ENCODE measurements around the gene CACNA2D2. TPM values are rescaled to one million over a fixed set of nuclear protein-coding genes. Genes with fewer than 3 reads are reported as not detected.

CACNA2D2 gene
- total RNA-seq, 1 experiment from 2014 or later, result 27.7 TPM

DNA sequence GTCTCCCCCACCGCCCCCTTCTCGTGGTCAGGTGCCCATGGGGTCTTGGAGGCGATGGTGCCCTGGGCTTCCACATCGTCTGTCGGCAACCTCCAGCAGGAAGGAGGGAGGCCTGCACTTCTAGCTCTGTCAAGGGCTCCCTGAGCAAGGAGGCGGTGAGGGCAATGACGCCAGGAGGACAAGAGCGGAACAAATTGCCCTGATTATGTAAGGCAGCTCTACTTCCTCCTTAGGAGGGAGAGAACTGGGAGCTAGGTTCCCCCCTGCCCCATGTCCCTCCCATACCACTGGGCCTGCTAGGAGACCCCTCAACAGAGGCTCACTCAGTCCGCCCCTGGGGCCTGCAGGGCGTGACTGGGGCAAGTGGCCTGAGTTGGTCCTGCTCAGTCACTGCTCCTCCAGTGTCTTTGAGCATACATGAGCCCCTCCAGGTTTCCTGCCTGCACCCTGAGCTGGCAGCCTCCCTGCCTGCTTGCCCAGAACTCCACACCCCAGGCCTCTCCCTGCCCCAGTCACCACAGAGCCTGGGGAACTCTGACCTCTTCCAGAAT lies 56.1 kb downstream of the CACNA2D2 start:
- no peak overlapping the region for H3K4me2 ChIP-seq (ENCODE audit: insufficient read depth, insufficient read length, low read length)
- H3K4me3 Mint-ChIP-seq, result no peak overlapping the region
- no peak overlapping the region for H2BK120ac ChIP-seq (ENCODE audit: low read depth, low read length, poor library complexity, severe bottlenecking)
- no peak overlapping the region for H3K27ac ChIP-seq (ENCODE audit: insufficient read length, low read depth, low read length)
- no peak overlapping the region for H2BK15ac ChIP-seq (ENCODE audit: low read depth, low read length)
- H2BK12ac ChIP-seq (ENCODE audit: insufficient read length, low read depth, low read length), result no peak overlapping the region
- no peaks in the 10 kb centered on the region for H3K36me3 Mint-ChIP-seq (ENCODE audit: insufficient read depth in 1 of 3, low read depth in 3 of 3)
- H3T11ph ChIP-seq (ENCODE audit: low read length), result no peak overlapping the region
- H2BK20ac ChIP-seq (ENCODE audit: low read depth, low read length, poor library complexity, severe bottlenecking), result no peak overlapping the region
- H3K27me3 Mint-ChIP-seq (ENCODE audit: low read depth), result no peaks in the 10 kb centered on the region
- TF ChIP-seq, protein P1, sequence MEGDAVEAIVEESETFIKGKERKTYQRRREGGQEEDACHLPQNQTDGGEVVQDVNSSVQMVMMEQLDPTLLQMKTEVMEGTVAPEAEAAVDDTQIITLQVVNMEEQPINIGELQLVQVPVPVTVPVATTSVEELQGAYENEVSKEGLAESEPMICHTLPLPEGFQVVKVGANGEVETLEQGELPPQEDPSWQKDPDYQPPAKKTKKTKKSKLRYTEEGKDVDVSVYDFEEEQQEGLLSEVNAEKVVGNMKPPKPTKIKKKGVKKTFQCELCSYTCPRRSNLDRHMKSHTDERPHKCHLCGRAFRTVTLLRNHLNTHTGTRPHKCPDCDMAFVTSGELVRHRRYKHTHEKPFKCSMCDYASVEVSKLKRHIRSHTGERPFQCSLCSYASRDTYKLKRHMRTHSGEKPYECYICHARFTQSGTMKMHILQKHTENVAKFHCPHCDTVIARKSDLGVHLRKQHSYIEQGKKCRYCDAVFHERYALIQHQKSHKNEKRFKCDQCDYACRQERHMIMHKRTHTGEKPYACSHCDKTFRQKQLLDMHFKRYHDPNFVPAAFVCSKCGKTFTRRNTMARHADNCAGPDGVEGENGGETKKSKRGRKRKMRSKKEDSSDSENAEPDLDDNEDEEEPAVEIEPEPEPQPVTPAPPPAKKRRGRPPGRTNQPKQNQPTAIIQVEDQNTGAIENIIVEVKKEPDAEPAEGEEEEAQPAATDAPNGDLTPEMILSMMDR (conservative IDR thresholded peaks at IDR 0.05), result no peak
- H4K5ac ChIP-seq (ENCODE audit: insufficient read length, low read depth, low read length), result no peak overlapping the region
- no peaks in the 10 kb centered on the region for H3K23me2 ChIP-seq (ENCODE audit: insufficient read length, low read depth, low read length, poor library complexity, severe bottlenecking)
- H3K9me3 Mint-ChIP-seq, result no peaks in the 10 kb centered on the region
- no peak overlapping the region for H3K23ac ChIP-seq (ENCODE audit: insufficient read length, low read depth, low read length)
- H2BK5ac ChIP-seq (ENCODE audit: insufficient read length, low read length), result no peak overlapping the region
- WGBS (ENCODE audit: extremely low coverage, insufficient read length, low lambda C conversion rate), result no CpG with 5 or more reads among the region's 10 CpGs
- peaks cover 10 to 22% of the 10 kb centered on the region in 2 experiments for H3K4me1 Mint-ChIP-seq
- no peak overlapping the region for H3K56ac ChIP-seq (ENCODE audit: insufficient read length, low read depth, low read length)
- H3K9me3 ChIP-seq (ENCODE audit: control insufficient read depth, low read depth, low read length), result no peaks in the 10 kb centered on the region
- H3K27ac Mint-ChIP-seq, result peak overlapping the region in 1 of 3 experiments; percentile 19; a peak in 1 of 7 replicates
- DNase-seq, result no peak
- H4K91ac ChIP-seq (ENCODE audit: insufficient read length, low read depth, low read length), result no peak overlapping the region
- no peaks in the 10 kb centered on the region for H3K27me3 ChIP-seq (ENCODE audit: insufficient read depth, low read length)
- H3K18ac ChIP-seq (ENCODE audit: insufficient read length, low read depth, low read length), result no peak overlapping the region
- H4K8ac ChIP-seq (replicated peaks; ENCODE audit: insufficient read length, low read depth, low read length), result no peak overlapping the region
- H3K4me1 ChIP-seq (ENCODE audit: insufficient read depth, low read length), result no peaks in the 10 kb centered on the region
- H4K20me1 ChIP-seq (ENCODE audit: control insufficient read depth, insufficient read depth, insufficient read length), result no peaks in the 10 kb centered on the region
- no peak overlapping the region for H3K4ac ChIP-seq (ENCODE audit: low read depth, low read length)
- no peak overlapping the region for H2AFZ ChIP-seq (ENCODE audit: low read length)
- no peak overlapping the region for H2AK5ac ChIP-seq (ENCODE audit: insufficient read length, low read length)
- H3K79me1 ChIP-seq (ENCODE audit: insufficient read depth, low read depth, low read length, poor library complexity, severe bottlenecking), result no peaks in the 10 kb centered on the region
- no peak overlapping the region for H3K9ac ChIP-seq (ENCODE audit: extremely low read depth, insufficient read length, low read length)
- no peaks in the 10 kb centered on the region for H3K79me2 ChIP-seq (ENCODE audit: insufficient read depth, low read length)
- H3K14ac ChIP-seq (ENCODE audit: insufficient read depth, low read length), result no peak overlapping the region; the same call in 1 of the 2 replicates
